ENCODE data around the gene HOOK1.

Gene HOOK1

GRCh38 chr1:59815892-59816291, 1.1 kb downstream of the HOOK1 start:
- in situ Hi-C loops (cut with HindIII; ENCODE audit: low pct_ligation_motif_present, low sequenced_read_pairs) = no loop called here
- no peak overlapping the region for H3K4me3 ChIP-seq (ENCODE audit: low read depth, low read length)

DNA sequence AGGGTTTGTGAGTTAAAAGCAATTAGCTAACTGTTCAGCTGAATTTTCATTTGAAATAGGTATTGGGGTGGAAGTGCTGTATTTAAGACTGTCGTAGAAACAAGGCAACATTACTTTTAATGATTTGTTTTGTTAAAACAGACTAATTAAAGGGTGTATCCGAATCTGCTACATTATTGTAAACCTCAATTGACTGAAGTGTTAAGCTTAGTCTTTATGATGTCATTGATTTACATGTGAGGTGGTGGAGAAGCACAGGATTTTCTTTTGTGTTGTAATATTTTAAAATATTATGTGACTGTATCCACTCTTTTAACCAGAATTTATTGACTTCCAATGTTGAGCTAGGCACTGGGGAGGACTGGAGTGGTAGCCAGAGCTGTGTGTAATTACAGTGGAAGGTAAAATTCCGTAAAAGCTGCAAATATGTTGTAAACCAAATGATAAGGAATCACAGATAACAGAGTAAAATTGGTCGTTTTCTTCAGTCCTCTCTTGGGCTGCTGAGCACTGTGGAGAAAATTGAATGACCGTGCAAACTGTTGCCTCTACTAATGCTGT, 1.6 kb downstream of the HOOK1 start:
- TF ChIP-seq, protein P1, sequence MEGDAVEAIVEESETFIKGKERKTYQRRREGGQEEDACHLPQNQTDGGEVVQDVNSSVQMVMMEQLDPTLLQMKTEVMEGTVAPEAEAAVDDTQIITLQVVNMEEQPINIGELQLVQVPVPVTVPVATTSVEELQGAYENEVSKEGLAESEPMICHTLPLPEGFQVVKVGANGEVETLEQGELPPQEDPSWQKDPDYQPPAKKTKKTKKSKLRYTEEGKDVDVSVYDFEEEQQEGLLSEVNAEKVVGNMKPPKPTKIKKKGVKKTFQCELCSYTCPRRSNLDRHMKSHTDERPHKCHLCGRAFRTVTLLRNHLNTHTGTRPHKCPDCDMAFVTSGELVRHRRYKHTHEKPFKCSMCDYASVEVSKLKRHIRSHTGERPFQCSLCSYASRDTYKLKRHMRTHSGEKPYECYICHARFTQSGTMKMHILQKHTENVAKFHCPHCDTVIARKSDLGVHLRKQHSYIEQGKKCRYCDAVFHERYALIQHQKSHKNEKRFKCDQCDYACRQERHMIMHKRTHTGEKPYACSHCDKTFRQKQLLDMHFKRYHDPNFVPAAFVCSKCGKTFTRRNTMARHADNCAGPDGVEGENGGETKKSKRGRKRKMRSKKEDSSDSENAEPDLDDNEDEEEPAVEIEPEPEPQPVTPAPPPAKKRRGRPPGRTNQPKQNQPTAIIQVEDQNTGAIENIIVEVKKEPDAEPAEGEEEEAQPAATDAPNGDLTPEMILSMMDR (IDR thresholded peaks at IDR 0.05; ENCODE audit: low read depth, low read length, missing control alignments) = no peak
- peaks cover 35% of the 10 kb centered on the region for H3K27me3 ChIP-seq (replicated peaks)
- H3K36me3 ChIP-seq (replicated peaks) = no peaks in the 10 kb centered on the region
- in situ Hi-C loops (cut with HindIII; ENCODE audit: low pct_ligation_motif_present, low sequenced_read_pairs) = no loop called here
- no peak overlapping the region for H3K27ac ChIP-seq
- no peak for DNase-seq
- H3K4me3 ChIP-seq (ENCODE audit: low read depth, low read length) = no peak overlapping the region

More at GRCh38 chr1:59815892-59816291, 1.1 kb downstream of the HOOK1 start:
- H3K27me3 ChIP-seq (replicated peaks) = peaks cover 35% of the 10 kb centered on the region
- no peak for DNase-seq
- H3K36me3 ChIP-seq (replicated peaks) = no peaks in the 10 kb centered on the region
- TF ChIP-seq, protein P1 (IDR thresholded peaks at IDR 0.05; ENCODE audit: low read depth, low read length, missing control alignments) = no peak
- no peak overlapping the region for H3K27ac ChIP-seq

GRCh38 chr1:59819566-59820438, 5.1 kb downstream of the HOOK1 start:
- H3K27me3 ChIP-seq (replicated peaks) = peaks cover 22% of the 10 kb centered on the region
- DNase-seq = no peak
- no peak overlapping the region for H3K4me3 ChIP-seq (ENCODE audit: low read depth, low read length)
- H3K36me3 ChIP-seq (replicated peaks) = no peaks in the 10 kb centered on the region
- TF ChIP-seq, protein P1 (IDR thresholded peaks at IDR 0.05; ENCODE audit: low read depth, low read length, missing control alignments) = no peak
- H3K27ac ChIP-seq = no peak overlapping the region
- in situ Hi-C loops (cut with HindIII; ENCODE audit: low pct_ligation_motif_present, low sequenced_read_pairs) = no loop called here

- Histone ChIP-seq H3K4me3 (ENCODE audit: low read depth, low read length) (no peak overlapping the region), H3K27me3 (replicated peaks) (no peaks in the 10 kb centered on the region), H3K27ac (no peak overlapping the region), H3K36me3 (replicated peaks) (no peaks in the 10 kb centered on the region)
- TF ChIP-seq, protein P1 (IDR thresholded peaks at IDR 0.05; ENCODE audit: low read depth, low read length, missing control alignments) = no peak
- in situ Hi-C loops (cut with HindIII; ENCODE audit: low pct_ligation_motif_present, low sequenced_read_pairs) = no loop called here
- DNase-seq = no peak
Measured at GRCh38 chr1:59827055-59827643, 12.4 kb downstream of the HOOK1 start.

GRCh38 chr1:59828160-59828559, 13.4 kb downstream of the HOOK1 start:
- Histone ChIP-seq H3K4me3 (ENCODE audit: low read depth, low read length) (no peak overlapping the region), H3K27ac (no peak overlapping the region), H3K36me3 (replicated peaks) (no peaks in the 10 kb centered on the region), H3K27me3 (replicated peaks) (no peaks in the 10 kb centered on the region)
- TF ChIP-seq, protein P1 (IDR thresholded peaks at IDR 0.05; ENCODE audit: low read depth, low read length, missing control alignments) = no peak
- DNase-seq = no peak
- in situ Hi-C loops (cut with HindIII; ENCODE audit: low pct_ligation_motif_present, low sequenced_read_pairs) = no loop called here

All from brain microvascular endothelial cell (primary cell).